ENCODE measurements around the gene TRPC5OS.

DNA sequence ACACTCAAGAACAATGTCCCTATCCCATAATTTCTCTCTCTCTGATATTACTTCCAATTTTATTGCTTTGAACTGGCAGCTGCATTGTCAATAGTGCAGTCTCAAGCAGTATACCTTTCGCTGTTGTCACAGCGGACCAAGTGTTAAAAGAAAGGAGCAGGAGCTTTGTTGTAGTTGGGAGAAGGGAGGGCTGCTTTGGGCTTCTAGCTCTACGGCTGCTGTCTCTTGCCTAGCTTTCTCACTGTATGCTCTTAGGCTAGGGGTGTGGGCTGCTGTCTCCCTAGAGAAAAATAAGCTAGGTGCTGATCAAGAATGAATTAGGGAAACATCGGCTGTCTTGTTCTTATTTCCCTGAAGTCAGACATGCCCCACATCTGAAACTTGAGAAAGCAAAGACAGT lies 52.5 kb downstream of the TRPC5OS start:
- TF ChIP-seq, protein P1, sequence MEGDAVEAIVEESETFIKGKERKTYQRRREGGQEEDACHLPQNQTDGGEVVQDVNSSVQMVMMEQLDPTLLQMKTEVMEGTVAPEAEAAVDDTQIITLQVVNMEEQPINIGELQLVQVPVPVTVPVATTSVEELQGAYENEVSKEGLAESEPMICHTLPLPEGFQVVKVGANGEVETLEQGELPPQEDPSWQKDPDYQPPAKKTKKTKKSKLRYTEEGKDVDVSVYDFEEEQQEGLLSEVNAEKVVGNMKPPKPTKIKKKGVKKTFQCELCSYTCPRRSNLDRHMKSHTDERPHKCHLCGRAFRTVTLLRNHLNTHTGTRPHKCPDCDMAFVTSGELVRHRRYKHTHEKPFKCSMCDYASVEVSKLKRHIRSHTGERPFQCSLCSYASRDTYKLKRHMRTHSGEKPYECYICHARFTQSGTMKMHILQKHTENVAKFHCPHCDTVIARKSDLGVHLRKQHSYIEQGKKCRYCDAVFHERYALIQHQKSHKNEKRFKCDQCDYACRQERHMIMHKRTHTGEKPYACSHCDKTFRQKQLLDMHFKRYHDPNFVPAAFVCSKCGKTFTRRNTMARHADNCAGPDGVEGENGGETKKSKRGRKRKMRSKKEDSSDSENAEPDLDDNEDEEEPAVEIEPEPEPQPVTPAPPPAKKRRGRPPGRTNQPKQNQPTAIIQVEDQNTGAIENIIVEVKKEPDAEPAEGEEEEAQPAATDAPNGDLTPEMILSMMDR (IDR thresholded peaks at IDR 0.05), result no peak
- TF ChIP-seq POLR2AphosphoS5 (IDR thresholded peaks at IDR 0.05), result no peak
